Retinal pigment epithelial cell (primary cell): ENCODE results near the gene SPATS2L.

ENCODE experiments used
- DNase-seq: peaks from one replicate; pipeline ENCODE4 v3.0.0-alpha.2; 2010; ENCODE audit warnings: low read depth
- H3K4me3 ChIP-seq: 2 replicates; pipeline ENCODE4 v1.5.1; 2011; ENCODE audit warnings: mild to moderate bottlenecking, low read length, control low read depth, moderate library complexity
- TF ChIP-seq, protein P1 (sequence below): conservative IDR thresholded peaks from 2 replicates; pipeline ENCODE4 v1.5.1; 2011; ENCODE audit warnings: low read depth, low read length, control low read depth, inconsistent platforms

The SPATS2L gene

DNA sequence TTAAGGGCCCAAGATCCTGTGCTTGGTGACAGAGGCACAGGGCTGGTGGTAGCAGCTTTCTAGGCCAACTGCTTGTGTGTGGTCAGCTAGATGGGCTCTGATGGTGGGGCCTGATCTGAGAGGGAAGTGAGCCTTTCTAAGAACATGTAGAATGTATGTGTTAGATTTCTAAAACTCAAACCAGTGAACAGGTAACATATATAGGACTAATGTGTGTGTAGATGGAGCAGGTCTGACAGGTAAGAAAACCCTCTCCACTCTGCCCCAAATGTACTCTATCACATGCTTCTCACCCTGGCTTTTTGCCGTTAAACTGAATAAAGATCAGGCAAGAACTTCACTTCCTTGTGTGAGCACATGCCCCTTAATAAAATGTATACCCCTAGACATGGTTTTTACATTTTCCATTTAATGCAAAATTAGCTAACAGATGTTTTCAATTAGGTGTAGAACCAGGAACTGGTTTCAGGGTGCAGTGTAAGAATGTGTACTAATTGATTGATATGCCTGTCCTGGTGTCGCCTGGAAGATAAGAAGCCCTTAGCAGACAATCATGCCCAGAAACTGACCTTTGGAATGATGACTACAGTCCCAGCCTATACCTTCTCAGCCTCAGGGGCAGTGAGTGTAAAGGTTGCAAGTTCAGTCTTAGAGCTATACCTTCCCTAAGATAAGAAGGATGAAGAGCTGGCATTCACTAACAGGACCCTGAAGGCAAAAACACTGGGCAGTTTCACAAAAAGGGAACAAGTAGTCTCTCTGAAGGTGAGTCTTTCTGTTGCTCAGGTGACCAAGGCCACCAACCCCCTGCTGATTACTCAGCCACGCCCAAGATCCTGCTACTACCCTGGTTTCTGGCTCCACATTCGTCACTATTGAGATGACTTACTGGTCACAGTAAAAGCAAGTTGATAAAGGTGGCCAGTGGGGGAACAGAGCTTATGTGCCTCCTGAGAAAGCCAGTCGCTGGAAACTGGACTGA, 71.2 kb downstream of the SPATS2L start:
- TF ChIP-seq, protein P1, sequence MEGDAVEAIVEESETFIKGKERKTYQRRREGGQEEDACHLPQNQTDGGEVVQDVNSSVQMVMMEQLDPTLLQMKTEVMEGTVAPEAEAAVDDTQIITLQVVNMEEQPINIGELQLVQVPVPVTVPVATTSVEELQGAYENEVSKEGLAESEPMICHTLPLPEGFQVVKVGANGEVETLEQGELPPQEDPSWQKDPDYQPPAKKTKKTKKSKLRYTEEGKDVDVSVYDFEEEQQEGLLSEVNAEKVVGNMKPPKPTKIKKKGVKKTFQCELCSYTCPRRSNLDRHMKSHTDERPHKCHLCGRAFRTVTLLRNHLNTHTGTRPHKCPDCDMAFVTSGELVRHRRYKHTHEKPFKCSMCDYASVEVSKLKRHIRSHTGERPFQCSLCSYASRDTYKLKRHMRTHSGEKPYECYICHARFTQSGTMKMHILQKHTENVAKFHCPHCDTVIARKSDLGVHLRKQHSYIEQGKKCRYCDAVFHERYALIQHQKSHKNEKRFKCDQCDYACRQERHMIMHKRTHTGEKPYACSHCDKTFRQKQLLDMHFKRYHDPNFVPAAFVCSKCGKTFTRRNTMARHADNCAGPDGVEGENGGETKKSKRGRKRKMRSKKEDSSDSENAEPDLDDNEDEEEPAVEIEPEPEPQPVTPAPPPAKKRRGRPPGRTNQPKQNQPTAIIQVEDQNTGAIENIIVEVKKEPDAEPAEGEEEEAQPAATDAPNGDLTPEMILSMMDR: no peak
- no peak overlapping the region for H3K4me3 ChIP-seq
- no peak for DNase-seq

DNA sequence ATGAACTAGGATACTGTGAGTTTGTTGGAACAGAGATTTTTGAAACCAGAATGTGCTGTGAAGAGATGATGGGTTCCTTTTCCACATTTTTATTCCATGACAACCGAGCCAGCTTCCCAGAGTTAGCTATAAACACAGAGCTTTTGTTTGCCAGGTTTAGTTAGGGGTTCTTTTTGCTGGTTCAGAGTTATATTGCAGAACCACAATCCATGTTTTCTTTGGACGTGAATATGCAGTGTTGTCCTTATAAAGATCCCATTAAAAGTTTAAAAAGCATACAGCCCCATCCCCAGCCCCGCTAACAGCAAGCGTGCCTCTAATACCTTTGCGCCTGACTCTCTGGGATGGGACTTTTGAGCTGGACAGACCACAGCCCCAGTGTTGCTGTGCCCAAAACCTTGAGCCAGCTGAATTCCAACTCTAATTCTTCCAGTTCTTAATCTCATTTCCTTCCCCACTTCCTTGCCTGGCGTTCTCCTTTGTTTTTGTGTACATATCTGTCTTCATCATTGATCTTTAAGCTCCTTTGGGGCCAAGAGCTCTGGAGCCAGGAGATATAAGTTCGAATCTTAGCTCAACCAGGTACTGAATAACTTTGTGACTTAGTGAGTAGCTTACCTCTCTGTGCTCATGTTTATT, 72.3 kb downstream of the SPATS2L start:
- DNase-seq: no peak
- TF ChIP-seq, protein P1: no peak
- no peak overlapping the region for H3K4me3 ChIP-seq

DNA sequence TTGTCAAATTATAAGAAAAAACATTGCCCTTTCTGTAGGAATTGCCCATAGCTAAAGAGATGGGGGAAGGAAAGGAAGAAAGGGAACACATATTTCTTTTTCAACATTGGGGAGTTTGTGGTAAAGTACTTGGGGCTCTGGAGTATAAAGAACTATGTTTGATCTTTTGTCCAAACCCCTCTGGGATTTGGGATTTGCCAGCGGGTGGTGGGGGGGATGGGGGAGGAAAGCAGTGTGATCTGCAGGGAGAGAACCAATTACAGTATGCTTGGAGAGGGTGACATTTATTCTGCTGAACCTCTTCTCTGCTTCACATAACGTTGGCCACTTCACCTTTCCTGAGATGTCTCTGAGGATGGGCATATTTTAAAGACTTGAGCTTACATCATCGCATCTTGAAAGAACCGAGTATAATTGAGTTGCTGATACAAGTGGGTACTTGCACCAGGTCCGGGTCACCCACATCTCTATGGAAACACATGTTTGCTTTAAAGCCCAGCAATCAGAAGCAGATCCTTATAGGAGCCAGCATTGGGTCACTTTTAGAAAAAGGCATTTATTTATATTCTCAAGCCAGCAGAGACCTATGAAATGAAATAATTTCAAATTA, 73.1 kb downstream of the SPATS2L start:
- no peak for DNase-seq
- no peak overlapping the region for H3K4me3 ChIP-seq
- TF ChIP-seq, protein P1: no peak

DNA sequence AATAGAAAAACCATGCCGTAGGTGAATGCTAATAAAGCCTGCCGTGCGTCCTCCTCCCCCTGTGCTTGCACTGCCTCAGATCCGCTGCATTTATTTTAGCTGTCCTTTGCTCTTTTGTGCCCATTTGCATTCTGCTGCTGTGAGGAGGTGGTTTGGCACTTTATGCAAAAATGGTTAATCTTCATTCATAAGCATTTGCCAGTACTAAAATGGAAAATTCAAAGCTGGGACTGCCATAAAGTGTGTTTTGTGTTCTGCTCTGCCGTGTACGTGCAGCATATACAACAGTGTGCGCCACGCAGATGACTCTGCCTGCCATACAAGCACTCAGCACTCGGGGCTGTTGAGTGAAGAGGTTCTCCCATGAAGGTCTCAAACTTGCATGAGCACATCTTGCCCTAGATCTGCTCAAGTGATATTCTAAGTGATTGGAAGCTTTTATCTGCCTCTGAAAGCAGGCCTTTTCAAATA, 73.6 kb downstream of the SPATS2L start:
- no peak for DNase-seq
- H3K4me3 ChIP-seq: no peak overlapping the region
- TF ChIP-seq, protein P1: no peak

DNA sequence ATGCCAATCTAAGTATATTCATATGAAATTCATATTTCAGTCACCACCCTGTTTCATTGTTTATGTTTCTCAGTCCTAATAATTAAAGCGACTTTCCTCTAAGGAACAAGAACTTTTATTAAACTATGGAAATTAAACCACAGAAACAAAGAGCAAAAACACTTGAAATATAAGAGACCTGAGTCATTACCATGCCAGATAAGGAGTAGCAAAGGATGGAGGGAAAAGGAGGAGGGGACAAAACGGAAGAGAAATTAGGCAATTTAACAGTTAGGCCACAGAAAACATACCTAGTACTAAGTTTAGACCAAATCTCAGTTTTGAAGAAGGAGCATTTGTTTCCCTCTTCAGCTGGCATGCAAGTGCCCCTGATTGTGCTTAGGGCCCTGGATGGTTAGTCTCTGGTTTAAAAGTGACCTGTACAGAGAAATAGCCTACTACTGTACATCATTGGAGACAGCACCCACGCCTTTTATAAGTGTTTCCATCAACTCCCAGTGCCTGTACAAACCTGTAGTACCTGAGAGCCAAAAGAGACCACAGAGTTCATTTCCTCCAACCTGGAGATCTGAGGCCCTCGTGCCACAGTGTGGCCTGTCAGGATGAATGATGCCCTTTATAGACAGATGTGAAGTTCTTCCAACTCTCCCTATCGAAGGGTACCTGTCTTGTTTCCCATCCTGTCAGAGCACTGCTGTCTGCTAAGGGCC, 74.5 kb downstream of the SPATS2L start:
- no peak overlapping the region for H3K4me3 ChIP-seq
- TF ChIP-seq, protein P1: no peak
- no peak for DNase-seq

DNA sequence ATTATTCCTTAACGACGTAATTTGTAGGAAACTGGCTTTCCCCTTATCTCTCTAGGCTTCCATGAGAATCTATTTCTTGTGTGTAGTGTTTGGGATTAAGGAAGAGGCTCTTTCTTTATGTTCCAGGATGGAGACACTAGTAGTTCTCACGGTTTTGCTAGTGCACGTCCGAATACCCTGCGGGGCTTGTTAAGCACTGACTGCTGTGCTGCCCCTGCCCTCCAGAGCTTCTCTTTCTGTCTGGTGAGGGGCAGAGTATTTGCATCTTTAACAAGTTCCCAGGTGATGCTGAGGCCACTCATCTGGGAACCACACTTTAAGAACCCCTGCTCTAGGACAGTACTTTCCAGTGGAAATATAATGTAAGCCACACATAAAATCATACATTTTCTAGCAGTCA, 76.4 kb downstream of the SPATS2L start:
- TF ChIP-seq, protein P1: no peak
- DNase-seq: no peak
- H3K4me3 ChIP-seq: no peak overlapping the region
